Heart right ventricle (tissue), 16 donors: ENCODE results near the gene BNIPL. TPM values are rescaled to one million over a fixed set of nuclear protein-coding genes. Genes with fewer than 3 reads are reported as not detected.

ENCODE experiments used
- ATAC-seq, 8 donors: fragments of 200-7000 bp; cut with Tn5 transposase; one replicate each; pipeline ENCODE4 v1.9.1; 2020; ENCODE audit warnings: mild to moderate bottlenecking in 8 of 8, moderate library complexity in 8 of 8, moderate number of reproducible peaks in 1 of 8
- DNase-seq, 2 donors: peaks; one replicate each; pipeline ENCODE4 v3.0.0-alpha.2; 2020
- H3K27ac ChIP-seq, 10 donors: fragments of 200-600 bp; sonication (generic) in 2 of 10; one replicate each; pipeline versions ENCODE4 v1.5.0 to v1.8.0; 2020 to 2022; ENCODE audit warnings: mild to moderate bottlenecking in 3 of 10
- H3K27me3 ChIP-seq, 7 donors: fragments of 200-600 bp; one replicate each; pipeline ENCODE4 v1.8.0; 2021 to 2022; ENCODE audit warnings: mild to moderate bottlenecking in 2 of 7
- H3K36me3 ChIP-seq, 9 donors: fragments of 200-600 bp; sonication (generic) in 1 of 9; one replicate each; pipeline versions ENCODE4 v1.5.0 to v1.8.0; 2020 to 2022; ENCODE audit warnings: mild to moderate bottlenecking in 2 of 9
- H3K4me1 ChIP-seq, 9 donors: fragments of 200-600 bp; sonication (generic) in 1 of 9; one replicate each; pipeline versions ENCODE4 v1.5.0 to v1.8.0; 2020 to 2022; ENCODE audit warnings: mild to moderate bottlenecking in 4 of 9
- H3K4me3 ChIP-seq, 10 donors: fragments of 200-600 bp; sonication (generic) in 2 of 10; one replicate each; pipeline versions ENCODE4 v1.5.0 to v1.8.0; 2020 to 2022; ENCODE audit warnings: mild to moderate bottlenecking in 7 of 10, moderate library complexity in 2 of 10
- H3K9me3 ChIP-seq, 11 donors: fragments of 200-600 bp in 10 of 11; sonication (generic) in 2 of 11; one replicate each; pipeline versions ENCODE4 v1.5.0 to v1.8.0; 2013 to 2022; ENCODE audit warnings: mild to moderate bottlenecking in 2 of 11, control low read depth in 1 of 11, moderate library complexity in 1 of 11
- WGBS, 2 donors: extraction: QIAGEN DNeasy Blood & Tissue Kit; methylation state at CpG; one replicate each; pipeline ENCODE4 v1.1.7; 2013; ENCODE audit warnings: inconsistent platforms in 1 of 2; 5-methylcytosine and 5-hydroxymethylcytosine counted together
- intact Hi-C, 10 donors: fragments of 100-400 bp; cut with DNase I; formaldehyde crosslinking; loops; one replicate each; pipeline versions ENCODE4 v1.11.1 to v1.14.2; 2022
- polyA plus RNA-seq, 2 donors: library from polyadenylated mRNA; stranded (reverse); fragments of 200-250 nt; gene quantifications; one replicate each; pipeline ENCODE4 v1.2.3, GENCODE V29; 2013
- total RNA-seq, 10 donors: library from RNA; stranded (reverse); fragmentation: NEBNext Ultra II Directional in 3 of 10; extraction: Animal tissue kit (Norgen Biotek cat#: 25700) in 3 of 10; gene quantifications; one replicate each; pipeline versions ENCODE4 v1.2.1 to v1.2.4, GENCODE V29; 2021 to 2023
- TF ChIP-seq, protein P1 (sequence below), 9 donors: fragments of 200-600 bp; sonication (generic) in 2 of 9; IDR thresholded peaks; one replicate each; pipeline versions ENCODE4 v1.5.0 to v1.8.0; 2021 to 2022; ENCODE audit warnings: antibody characterized with exemption in 9 of 9, mild to moderate bottlenecking in 5 of 9, moderate library complexity in 1 of 9
- donor health status: Arrhythmogenic right ventricular cardiomyopathy.
- donor health status: ischemic (EF 13 %, LVEDD 7.1; RV severe dilation, severe dysfunction).
- donor health status: healthy with polysubstance abuse.
- donor health status: DM: no; HTN: yes; CAD: no.
- donor health status: DM: no; HTN: no; CAD: no.
- donor health status: ischemic (EF 25% LVEDD 6.9; RV normal size, moderate dysfunction).
- donor health status: ischemic (EF 25% LVEDD 5.7; RV mildly dilated, moderate dysfunction).
- donor health status: healthy.
- donor health status: DM: yes; HTN: yes; CAD: no.
- donor health status: Ischemic cardiomyopathy.
- donor health status: ischemic (EF 35%, LVEDD 5.7; RV mildly dilated, moderate dysfunction).
- donor health status: nonischemic (EF 11% LVEDD 7.7; RV severe dilation, severe dysfunction).
- donor health status: DM: yes; HTN: yes; CAD: no.
- donor health status: PGD.
- donor health status: ischemic (EF 29% LVEDD 5.4; RV normal size, mild dysfunction).
- donor health status: nonischemic (EF 23%, LVEDD 6.1; RV moderate dilation, normal function).

The BNIPL gene
- total and polyA plus RNA-seq, 12 donors: 0.06 to 1.8 (median 0.32) TPM

DNA sequence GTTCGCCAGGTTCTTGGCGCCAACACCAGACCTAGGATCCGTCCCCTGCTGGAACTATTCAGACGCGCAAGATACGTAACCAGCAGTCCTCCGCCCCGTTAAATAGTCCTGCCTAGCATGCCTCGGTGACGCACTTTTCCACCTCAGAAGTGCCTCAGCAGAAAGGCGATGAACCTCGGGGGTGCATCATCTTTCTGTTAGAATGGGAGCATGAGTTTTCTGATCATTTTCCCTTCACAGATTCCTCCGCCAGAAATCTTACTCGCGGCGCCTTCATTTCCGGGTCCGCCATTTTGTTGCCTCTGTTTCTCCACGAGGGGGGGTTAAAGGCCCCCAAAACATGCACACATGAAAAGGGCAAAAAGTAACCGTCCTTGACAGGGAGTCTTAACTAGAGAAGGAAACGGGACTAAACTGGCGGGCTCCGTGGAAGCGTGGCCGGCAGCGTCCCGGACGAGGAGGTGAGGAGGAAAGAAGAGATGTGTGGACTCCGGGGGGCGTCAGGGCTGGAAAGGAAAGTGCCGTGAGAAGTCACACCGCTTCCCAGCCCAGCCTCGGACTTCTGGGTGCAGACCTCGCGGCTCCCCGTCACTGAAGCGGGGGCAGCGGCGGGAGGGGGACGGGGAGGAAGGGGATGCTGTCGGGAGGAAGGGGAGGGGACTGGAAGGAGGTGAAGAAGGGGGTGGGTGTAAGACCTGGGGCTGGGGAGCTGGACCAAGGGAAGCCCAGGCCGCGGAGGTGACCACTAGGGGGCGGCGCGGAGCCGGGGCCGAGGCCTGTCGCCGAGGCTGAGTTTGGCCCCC is 34.3 kb downstream of the BNIPL start, which contains the start of gene GABPB2:
Gene GABPB2, plus strand, starts transcription at position 288 of the 803 bp plus-strand sequence. CDS start 17,429 bp downstream, outside the sequence.
- Histone ChIP-seq H3K27ac (peak within 1 kb of the TSS; percentile 96 to 100 (median 99)), H3K4me1 (peaks cover 4 to 29% (median 20%) of the 10 kb centered on the region in 9 donors), H3K36me3 (peaks cover 0 to 26% (median 0%) of the 10 kb centered on the region in 9 donors), H3K4me3 (peak within 1 kb of the TSS; percentile 51 to 95 (median 78)), H3K9me3 (no peaks in the 10 kb centered on the region), H3K27me3 (no peaks in the 10 kb centered on the region)
- peak; percentile 92 to 97 (median 96) for ATAC-seq
- WGBS, 2 donors: 0 to 1% methylated on average over 50 of the region's 50 CpGs
- intact Hi-C loops: loop anchor here in 5 of 10 donors (1.0 to 10.0 kb wide), 7 partner anchors 10 to 77 kb away; partner anchors contain the start of genes C1orf56 (in 1 of the 5), MLLT11 (in 1 of the 5) and SEMA6C (in 1 of the 5)
- peak; percentile 93 to 96 for DNase-seq
- TF ChIP-seq, protein P1, sequence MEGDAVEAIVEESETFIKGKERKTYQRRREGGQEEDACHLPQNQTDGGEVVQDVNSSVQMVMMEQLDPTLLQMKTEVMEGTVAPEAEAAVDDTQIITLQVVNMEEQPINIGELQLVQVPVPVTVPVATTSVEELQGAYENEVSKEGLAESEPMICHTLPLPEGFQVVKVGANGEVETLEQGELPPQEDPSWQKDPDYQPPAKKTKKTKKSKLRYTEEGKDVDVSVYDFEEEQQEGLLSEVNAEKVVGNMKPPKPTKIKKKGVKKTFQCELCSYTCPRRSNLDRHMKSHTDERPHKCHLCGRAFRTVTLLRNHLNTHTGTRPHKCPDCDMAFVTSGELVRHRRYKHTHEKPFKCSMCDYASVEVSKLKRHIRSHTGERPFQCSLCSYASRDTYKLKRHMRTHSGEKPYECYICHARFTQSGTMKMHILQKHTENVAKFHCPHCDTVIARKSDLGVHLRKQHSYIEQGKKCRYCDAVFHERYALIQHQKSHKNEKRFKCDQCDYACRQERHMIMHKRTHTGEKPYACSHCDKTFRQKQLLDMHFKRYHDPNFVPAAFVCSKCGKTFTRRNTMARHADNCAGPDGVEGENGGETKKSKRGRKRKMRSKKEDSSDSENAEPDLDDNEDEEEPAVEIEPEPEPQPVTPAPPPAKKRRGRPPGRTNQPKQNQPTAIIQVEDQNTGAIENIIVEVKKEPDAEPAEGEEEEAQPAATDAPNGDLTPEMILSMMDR (IDR thresholded peaks at IDR 0.05): peak in 8 of 9 donors; percentile 91 to 98 (median 94)

- Histone ChIP-seq H3K4me1 (peaks cover 4 to 29% (median 20%) of the 10 kb centered on the region in 9 donors), H3K27me3 (no peaks in the 10 kb centered on the region), H3K27ac (peak overlapping the region in 7 of 10 donors; percentile 96 to 100 (median 99)), H3K9me3 (no peaks in the 10 kb centered on the region), H3K4me3 (no peak overlapping the region), H3K36me3 (peaks cover 0 to 31% (median 0%) of the 10 kb centered on the region in 9 donors)
- TF ChIP-seq, protein P1 (IDR thresholded peaks at IDR 0.05): peak in 1 of 9 donors; percentile 21
- DNase-seq: no peak
- 81 to 85% methylated on average over 13 of the region's 13 CpGs for WGBS, 2 donors
- intact Hi-C loops: loop anchor here in 3 of 10 donors (5.0 to 10.0 kb wide), 3 partner anchors 47 to 75 kb away; partner anchors contain the start of gene SEMA6C (in 1 of the 3)
- ATAC-seq: no peak
Observed at GRCh38 chr1:151072224-151072623, 35.8 kb downstream of the BNIPL start.

DNA sequence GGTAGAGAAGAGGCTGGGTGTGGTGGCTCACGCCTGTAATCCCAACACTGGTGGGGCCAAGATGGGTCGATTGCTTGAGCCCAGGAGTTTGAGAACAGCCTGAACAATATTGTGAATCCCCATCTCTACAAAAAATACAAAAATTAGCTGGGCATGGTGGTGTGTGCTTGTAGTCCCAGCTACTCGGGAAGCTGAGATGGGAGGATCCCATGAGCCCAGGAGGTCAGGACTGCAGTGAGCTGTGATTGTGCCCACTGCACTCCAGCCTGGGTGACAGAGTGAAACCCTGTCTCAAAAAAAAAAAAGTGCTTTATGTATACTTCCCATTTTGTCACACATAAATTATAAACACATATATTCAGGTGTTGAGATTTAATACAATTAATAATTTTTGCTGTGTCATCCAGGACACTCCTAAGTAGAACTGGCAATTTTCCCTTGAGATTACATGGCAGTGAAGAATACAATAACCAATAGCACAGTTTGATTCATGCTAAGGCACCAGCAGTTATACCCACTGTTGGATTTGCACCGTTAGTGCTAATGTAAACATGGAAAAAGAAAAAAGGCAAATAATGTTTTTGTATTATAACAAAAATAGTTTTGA is 49.7 kb downstream of the BNIPL start:
- intact Hi-C loops: loop anchor here in 1 of 10 donors (10.0 kb wide), 1 partner anchor 159 kb away; no protein-coding TSS in a partner anchor
- TF ChIP-seq, protein P1 (IDR thresholded peaks at IDR 0.05): no peak
- ATAC-seq (no peak), DNase-seq (no peak)
- no peaks in the 10 kb centered on the region for H3K27me3 ChIP-seq
- H3K27ac ChIP-seq: no peak overlapping the region
- H3K4me3 ChIP-seq: no peak overlapping the region
- H3K4me1 ChIP-seq: no peaks in the 10 kb centered on the region
- peaks cover 0 to 24% (median 0%) of the 10 kb centered on the region in 9 donors for H3K36me3 ChIP-seq
- no peaks in the 10 kb centered on the region for H3K9me3 ChIP-seq
- WGBS, 2 donors: 75 to 82% methylated on average over 4 of the region's 4 CpGs

Other genes starting within 250 kb of the BNIPL start
- 10 to 100 TPM in 1 of 10 donors, 1 to 10 TPM in 9; 2.1 to 10.1 (median 6.6) TPM for gene CTSK, start 228.3 kb upstream of the BNIPL start, total RNA-seq
- gene CTSK, start 228.3 kb upstream of the BNIPL start, polyA plus RNA-seq: 1 to 10 TPM; 2.6 to 4.9 TPM
- gene ARNT, start 160.0 kb upstream of the BNIPL start, total RNA-seq: 10 to 100 TPM; 30.4 to 38.3 (median 33.3) TPM
- 10 to 100 TPM; 10.4 to 16.3 TPM for gene ARNT, start 160.0 kb upstream of the BNIPL start, polyA plus RNA-seq
- not detected for gene CTXND2, start 149.4 kb upstream of the BNIPL start, total RNA-seq
- gene CTXND2, start 149.4 kb upstream of the BNIPL start, polyA plus RNA-seq: not detected
- gene SETDB1, start 110.2 kb upstream of the BNIPL start, total RNA-seq: 10 to 100 TPM; 14.5 to 23.8 (median 17.6) TPM
- 10 to 100 TPM in 1 of 2 donors, 1 to 10 TPM in 1; 9.1 to 20.9 TPM for gene SETDB1, start 110.2 kb upstream of the BNIPL start, polyA plus RNA-seq
- 10 to 100 TPM; 56.5 to 99.4 (median 73.5) TPM for gene CERS2, start 61.8 kb upstream of the BNIPL start, total RNA-seq
- 100 to 1,000 TPM in 1 of 2 donors, 10 to 100 TPM in 1; 79.2 to 104 TPM for gene CERS2, start 61.8 kb upstream of the BNIPL start, polyA plus RNA-seq
- gene ANXA9, start 54.3 kb upstream of the BNIPL start, total RNA-seq: under 1 TPM in 4 of 10 donors, not detected in 6; 0.15 to 0.36 (median 0.20) TPM
- under 1 TPM; 0.06 to 0.15 TPM for gene ANXA9, start 54.3 kb upstream of the BNIPL start, polyA plus RNA-seq
- 10 to 100 TPM; 40.7 to 70.6 (median 55.7) TPM for gene MINDY1, start 29.7 kb upstream of the BNIPL start, total RNA-seq
- gene MINDY1, start 29.7 kb upstream of the BNIPL start, polyA plus RNA-seq: 10 to 100 TPM in 1 of 2 donors, 1 to 10 TPM in 1; 9.8 to 18.7 TPM
- 10 to 100 TPM; 37.5 to 50.1 (median 46.0) TPM for gene PRUNE1, start 28.1 kb upstream of the BNIPL start, total RNA-seq
- gene PRUNE1, start 28.1 kb upstream of the BNIPL start, polyA plus RNA-seq: 10 to 100 TPM; 11.5 to 24.4 TPM
- 10 to 100 TPM in 3 of 10 donors, 1 to 10 TPM in 7; 5.4 to 12.6 (median 8.0) TPM for gene C1orf56, start 11.2 kb downstream of the BNIPL start, total RNA-seq
- gene C1orf56, start 11.2 kb downstream of the BNIPL start, polyA plus RNA-seq: 1 to 10 TPM; 5.2 to 5.8 TPM
- gene CDC42SE1, start 23.0 kb downstream of the BNIPL start, total RNA-seq: 10 to 100 TPM; 26.1 to 45.6 (median 30.5) TPM
- gene CDC42SE1, start 23.0 kb downstream of the BNIPL start, polyA plus RNA-seq: 10 to 100 TPM; 28.6 to 34.1 TPM
- 10 to 100 TPM in 7 of 10 donors, 1 to 10 TPM in 3; 1.4 to 57.8 (median 28.1) TPM for gene MLLT11, start 23.8 kb downstream of the BNIPL start, total RNA-seq
- 10 to 100 TPM in 1 of 2 donors, 1 to 10 TPM in 1; 4.9 to 11.3 TPM for gene MLLT11, start 23.8 kb downstream of the BNIPL start, polyA plus RNA-seq
- gene GABPB2, start 34.2 kb downstream of the BNIPL start, total RNA-seq: 10 to 100 TPM in 9 of 10 donors, 1 to 10 TPM in 1; 9.1 to 14.4 (median 10.6) TPM
- gene GABPB2, start 34.2 kb downstream of the BNIPL start, polyA plus RNA-seq: 10 to 100 TPM in 1 of 2 donors, 1 to 10 TPM in 1; 3.4 to 11.4 TPM
- gene SEMA6C, start 110.0 kb downstream of the BNIPL start, total RNA-seq: 10 to 100 TPM; 23.2 to 68.1 (median 54.9) TPM
- 100 to 1,000 TPM in 1 of 2 donors, 10 to 100 TPM in 1; 15.7 to 141 TPM for gene SEMA6C, start 110.0 kb downstream of the BNIPL start, polyA plus RNA-seq
- 1 to 10 TPM in 4 of 10 donors, under 1 TPM in 5, not detected in 1; 0.35 to 5.8 (median 0.71) TPM for gene TNFAIP8L2, start 120.1 kb downstream of the BNIPL start, total RNA-seq
- gene TNFAIP8L2, start 120.1 kb downstream of the BNIPL start, polyA plus RNA-seq: 1 to 10 TPM; 2.4 to 4.0 TPM
- 10 to 100 TPM; 11.4 to 16.5 (median 13.3) TPM for gene LYSMD1, start 129.3 kb downstream of the BNIPL start, total RNA-seq
- gene LYSMD1, start 129.3 kb downstream of the BNIPL start, polyA plus RNA-seq: 1 to 10 TPM; 5.7 to 8.5 TPM
- 10 to 100 TPM; 12.9 to 26.6 (median 18.3) TPM for gene SCNM1, start 129.6 kb downstream of the BNIPL start, total RNA-seq
- 10 to 100 TPM; 52.3 to 57.6 TPM for gene SCNM1, start 129.6 kb downstream of the BNIPL start, polyA plus RNA-seq
- gene TMOD4, start 139.4 kb downstream of the BNIPL start, total RNA-seq: under 1 TPM in 2 of 10 donors, not detected in 8; 0.46 to 0.74 TPM
- gene TMOD4, start 139.4 kb downstream of the BNIPL start, polyA plus RNA-seq: under 1 TPM; 0.06 to 0.88 TPM
- gene VPS72, start 153.6 kb downstream of the BNIPL start, total RNA-seq: 10 to 100 TPM; 29.6 to 47.2 (median 39.6) TPM
- gene VPS72, start 153.6 kb downstream of the BNIPL start, polyA plus RNA-seq: 10 to 100 TPM; 24.8 to 33.4 TPM
- 10 to 100 TPM; 32.4 to 48.0 (median 39.2) TPM for gene PIP5K1A, start 162.0 kb downstream of the BNIPL start, total RNA-seq
- 10 to 100 TPM; 11.5 to 32.2 TPM for gene PIP5K1A, start 162.0 kb downstream of the BNIPL start, polyA plus RNA-seq
- 100 to 1,000 TPM; 119 to 157 (median 147) TPM for gene PSMD4, start 218.1 kb downstream of the BNIPL start, total RNA-seq
- gene PSMD4, start 218.1 kb downstream of the BNIPL start, polyA plus RNA-seq: 100 to 1,000 TPM; 222 to 300 TPM
- 10 to 100 TPM; 10.4 to 15.1 (median 13.1) TPM for gene ZNF687, start 245.7 kb downstream of the BNIPL start, total RNA-seq
- gene ZNF687, start 245.7 kb downstream of the BNIPL start, polyA plus RNA-seq: 1 to 10 TPM; 5.9 to 8.0 TPM